H1 (cell line): Measurements from ENCODE around the gene POLL. TPM values are rescaled to one million over a fixed set of nuclear protein-coding genes. Genes with fewer than 3 reads are reported as not detected.

ENCODE experiments used
- CTCF ChIA-PET: fragments of 300-600 bp; sonication (Branson Sonifier 250); formaldehyde crosslinking; loops from one replicate; lab custom pipeline; 2021; ENCODE audit not compliant: partially characterized antibody; lab: Charles Lee
- POLR2A ChIA-PET: fragments of 300-600 bp; sonication (Branson Sonifier 250); formaldehyde crosslinking; loops from one replicate; lab custom pipeline; 2021; ENCODE audit warnings: inconsistent platforms; ENCODE audit not compliant: partially characterized antibody; lab: Charles Lee
- DNase-seq, 2 experiments: peaks; one replicate each; pipeline versions ENCODE4 v3.0.0 to v3.0.0-alpha.2; 2010 to 2022; ENCODE audit warnings: low spot score in 2 of 2, low read depth in 1 of 2, mixed read lengths in 1 of 2
- FAIRE-seq: peaks from 2 replicates; lab custom pipeline; 2011; peaks lifted over from hg19 to GRCh38; lab: Jason Lieb, UNC
- H2AFZ ChIP-seq: 2 replicates; pipeline ENCODE4 v1.8.1; 2012; ENCODE audit warnings: low read length, inconsistent platforms
- H2AK5ac ChIP-seq: 2 replicates; pipeline ENCODE4 v1.6.1; 2013; ENCODE audit warnings: low read depth, low read length
- H2BK120ac ChIP-seq: replicated peaks from 2 replicates; pipeline ENCODE3; 2013; ENCODE audit warnings: low read depth, low read length, inconsistent platforms
- H2BK12ac ChIP-seq: 2 replicates; pipeline ENCODE4 v1.6.1; 2013; ENCODE audit warnings: low read depth, low read length
- H2BK15ac ChIP-seq: 2 replicates; pipeline ENCODE4 v1.6.1; 2013; ENCODE audit warnings: low read length
- H2BK20ac ChIP-seq: 2 replicates; pipeline ENCODE4 v1.6.1; 2013; ENCODE audit warnings: low read length
- H2BK5ac ChIP-seq: 2 replicates; pipeline ENCODE4 v1.6.1; 2013; ENCODE audit warnings: low read depth, low read length
- H3K14ac ChIP-seq: 2 replicates; pipeline ENCODE4 v1.6.1; 2013; ENCODE audit warnings: inconsistent platforms; ENCODE audit not compliant: insufficient read length
- H3K18ac ChIP-seq: 2 replicates; pipeline ENCODE4 v1.6.1; 2013; ENCODE audit warnings: low read length; ENCODE audit errors: extremely low read depth
- H3K23ac ChIP-seq: 2 replicates; pipeline ENCODE4 v1.6.1; 2013; ENCODE audit warnings: inconsistent platforms; ENCODE audit not compliant: insufficient read length
- H3K23me2 ChIP-seq: 2 replicates; pipeline ENCODE4 v1.6.1; 2013; ENCODE audit warnings: low read depth, low read length
- H3K27ac ChIP-seq: 2 replicates; pipeline ENCODE4 v1.6.1; 2011; ENCODE audit warnings: low read depth, low read length, inconsistent platforms
- H3K27me3 ChIP-seq, 4 experiments: replicated peaks in 1 of 4; 1 replicate in 1 of 4; 2 replicates in 3 of 4; pipeline versions ENCODE4 v1.6.1 to v1.8.1; 2011 to 2013; ENCODE audit warnings: low read length in 3 of 4, mild to moderate bottlenecking in 3 of 4, inconsistent platforms in 2 of 4, mixed read lengths in 2 of 4, moderate library complexity in 1 of 4; ENCODE audit not compliant: control insufficient read depth in 3 of 4, insufficient read depth in 3 of 4; ENCODE audit errors: extremely low read depth in 1 of 4
- H3K36me3 ChIP-seq, 4 experiments: 2 replicates each; pipeline versions ENCODE4 v1.6.1 to v1.8.1; 2011 to 2013; ENCODE audit warnings: mild to moderate bottlenecking in 4 of 4, low read length in 3 of 4, moderate library complexity in 2 of 4, control low read depth in 1 of 4, inconsistent platforms in 1 of 4; ENCODE audit not compliant: insufficient read depth in 4 of 4, control insufficient read depth in 2 of 4
- H3K4ac ChIP-seq: replicated peaks from 2 replicates; pipeline ENCODE3; 2013; ENCODE audit warnings: low read length, low read depth, mixed read lengths, inconsistent platforms; ENCODE audit not compliant: insufficient read length
- H3K4me1 ChIP-seq, 4 experiments: replicated peaks in 1 of 4; 1 replicate in 1 of 4; 2 replicates in 3 of 4; pipeline versions ENCODE4 v1.6.1 to v1.8.1; 2011 to 2013; ENCODE audit warnings: low read length in 3 of 4, inconsistent platforms in 2 of 4, mixed read lengths in 1 of 4; ENCODE audit not compliant: insufficient read depth in 4 of 4, control insufficient read depth in 3 of 4
- H3K4me2 ChIP-seq, 2 experiments: 2 replicates each; pipeline versions ENCODE4 v1.6.1 to v1.8.1; 2011 to 2013; ENCODE audit warnings: low read depth in 2 of 2, low read length in 2 of 2, control low read depth in 1 of 2, inconsistent platforms in 1 of 2, mild to moderate bottlenecking in 1 of 2; ENCODE audit not compliant: insufficient read depth in 1 of 2
- H3K4me3 ChIP-seq, 4 experiments: fragments of 200-600, 300-600 bp in 1 of 4; sonication (generic), shearing (Covaris generic), sonication (Bioruptor Twin) in 1 of 4; 2 replicates each; pipeline versions ENCODE4 v1.5.1 to v1.8.1; 2011 to 2016; ENCODE audit warnings: low read length in 4 of 4, low read depth in 3 of 4, control low read depth in 2 of 4, inconsistent platforms in 2 of 4, mild to moderate bottlenecking in 2 of 4, mixed read lengths in 1 of 4, moderate library complexity in 1 of 4; ENCODE audit not compliant: insufficient read depth in 2 of 4; ENCODE audit errors: extremely low read depth in 1 of 4
- H3K56ac ChIP-seq: replicated peaks from 2 replicates; pipeline ENCODE3; 2013; ENCODE audit warnings: low read depth, mild to moderate bottlenecking, mixed read lengths, low read length, inconsistent platforms; ENCODE audit not compliant: insufficient read length
- H3K79me1 ChIP-seq: 2 replicates; pipeline ENCODE4 v1.6.1; 2013; ENCODE audit warnings: low read depth, low read length, control low read depth
- H3K79me2 ChIP-seq, 2 experiments: 2 replicates each; pipeline versions ENCODE4 v1.6.1 to v1.8.1; 2012 to 2013; ENCODE audit warnings: low read length in 2 of 2, mild to moderate bottlenecking in 2 of 2, inconsistent platforms in 1 of 2; ENCODE audit not compliant: insufficient read depth in 2 of 2, control insufficient read depth in 1 of 2
- H3K9ac ChIP-seq, 4 experiments: replicated peaks in 1 of 4; 1 replicate in 1 of 4; 2 replicates in 3 of 4; pipeline versions ENCODE4 v1.6.1 to v1.8.1; 2011 to 2013; ENCODE audit warnings: low read depth in 3 of 4, low read length in 3 of 4, control low read depth in 2 of 4, mild to moderate bottlenecking in 2 of 4, moderate library complexity in 2 of 4, inconsistent platforms in 1 of 4; ENCODE audit errors: extremely low read depth in 1 of 4
- H3K9me3 ChIP-seq, 2 experiments: 2 replicates each; pipeline versions ENCODE4 v1.6.1 to v1.8.1; 2012 to 2013; ENCODE audit warnings: mild to moderate bottlenecking in 2 of 2, moderate library complexity in 2 of 2, control low read depth in 1 of 2, inconsistent platforms in 1 of 2, low read depth in 1 of 2, low read length in 1 of 2, mixed read lengths in 1 of 2; ENCODE audit not compliant: insufficient read depth in 2 of 2
- H4K20me1 ChIP-seq, 2 experiments: replicated peaks in 1 of 2; 2 replicates each; pipeline versions ENCODE3 to v1.8.1; 2011 to 2013; ENCODE audit warnings: inconsistent platforms in 2 of 2, low read length in 2 of 2, mild to moderate bottlenecking in 1 of 2; ENCODE audit not compliant: insufficient read depth in 2 of 2, control insufficient read depth in 1 of 2
- H4K5ac ChIP-seq: 2 replicates; pipeline ENCODE4 v1.6.1; 2013; ENCODE audit warnings: low read length, low read depth, mixed read lengths, inconsistent platforms; ENCODE audit not compliant: insufficient read length
- H4K8ac ChIP-seq: 2 replicates; pipeline ENCODE4 v1.8.0; 2013; ENCODE audit warnings: mild to moderate bottlenecking, moderate library complexity, low read length, inconsistent platforms; ENCODE audit not compliant: insufficient read depth; ENCODE audit errors: extremely low read depth
- H4K91ac ChIP-seq: replicated peaks from 2 replicates; pipeline ENCODE3; 2013; ENCODE audit warnings: low read length, mixed read lengths, inconsistent platforms; ENCODE audit not compliant: insufficient read length
- CREB1 ChIP-seq: IDR thresholded peaks from 2 replicates; pipeline ENCODE4 v1.6.1; 2012; ENCODE audit warnings: inconsistent platforms
- GTF2F1 ChIP-seq: IDR thresholded peaks from 2 replicates; pipeline ENCODE4 v1.6.1; 2012; ENCODE audit warnings: low read depth, low read length, improper control_type of control experiment, borderline replicate concordance
- KDM1A ChIP-seq: fragments of 200-600, 300-600 bp; sonication (generic); IDR thresholded peaks from 2 replicates; pipeline ENCODE4 v1.7.1; 2016; ENCODE audit warnings: mild to moderate bottlenecking, low read length, borderline replicate concordance
- POLR2AphosphoS5 ChIP-seq: IDR thresholded peaks from 2 replicates; pipeline ENCODE4 v1.6.1; 2011; ENCODE audit warnings: low read depth, low read length
- RAD21 ChIP-seq, 2 experiments: IDR thresholded peaks in 1 of 2; conservative IDR thresholded peaks in 1 of 2; 2 replicates each; pipeline ENCODE4 v1.6.1; 2011; ENCODE audit warnings: low read depth in 2 of 2, low read length in 2 of 2, improper control_type of control experiment in 1 of 2, inconsistent platforms in 1 of 2, mild to moderate bottlenecking in 1 of 2, moderate library complexity in 1 of 2
- SIN3A ChIP-seq, 2 experiments: IDR thresholded peaks in 1 of 2; conservative IDR thresholded peaks in 1 of 2; 2 replicates each; pipeline ENCODE4 v1.6.1; 2011 to 2012; ENCODE audit warnings: low read length in 2 of 2, improper control_type of control experiment in 1 of 2, low read depth in 1 of 2, mild to moderate bottlenecking in 1 of 2
- TCF12 ChIP-seq: IDR thresholded peaks from 2 replicates; pipeline ENCODE4 v1.6.1; 2011; ENCODE audit warnings: low read depth, mild to moderate bottlenecking, low read length
- ZNF274 ChIP-seq: IDR thresholded peaks from 2 replicates; pipeline ENCODE4 v1.7.0; 2012; ENCODE audit warnings: low read length, borderline replicate concordance; ENCODE audit errors: extremely low read depth
- WGBS, 2 experiments: shearing (Covaris generic) in 1 of 2; methylation state at CpG; one replicate each; pipeline versions ENCODE4 v1.1.6 to v1.1.7; 2013 to 2015; ENCODE audit warnings: low lambda C conversion rate in 2 of 2, mixed read lengths in 2 of 2, inconsistent platforms in 1 of 2, low coverage in 1 of 2, missing lambda C conversion rate in 1 of 2; ENCODE audit not compliant: insufficient replicate concordance in 2 of 2, insufficient coverage in 1 of 2, insufficient read length in 1 of 2; ENCODE audit errors: extremely low coverage in 1 of 2, missing lambda C conversion rate in 1 of 2; 5-methylcytosine and 5-hydroxymethylcytosine counted together
- polyA plus RNA-seq, 7 experiments: library from polyadenylated mRNA; depleted of rRNA in 3 of 7; stranded (reverse) in 5 of 7; unstranded in 2 of 7; fragments of >200 nt in 5 of 7; fragments of 200-250 nt in 2 of 7; gene quantifications; 1 replicate in 5 of 7; 2 replicates in 1 of 7; 4 replicates in 1 of 7; pipeline versions ENCODE4 v1.2.1 to v1.2.3, GENCODE V29; 2011 to 2013; ENCODE audit warnings: missing spikeins in 2 of 7, mixed read lengths in 2 of 7
- total RNA-seq: library from RNA; stranded (reverse); fragmentation: NEBNext Ultra II Directional; extraction: Animal tissue kit (Norgen Biotek cat#: 25700); gene quantifications from 2 replicates; pipeline ENCODE4 v1.2.1, GENCODE V29; 2021
- TF ChIP-seq, protein P1 (sequence below), 3 experiments: IDR thresholded peaks; 1 replicate in 2 of 3; 2 replicates in 1 of 3; pipeline versions ENCODE4 v1.5.1 to v1.6.1; 2011; ENCODE audit warnings: low read length in 3 of 3, mild to moderate bottlenecking in 3 of 3, inconsistent platforms in 2 of 3, low read depth in 1 of 3, moderate library complexity in 1 of 3; ENCODE audit not compliant: insufficient read depth in 1 of 3; ENCODE audit errors: control extremely low read depth in 1 of 3

POLL gene
- total and polyA plus RNA-seq, 2 of the 8 experiments (the other 6 are each of a cell fraction or from before 2014, with no cell fraction given) = 26.1 to 45.9 TPM

GRCh38 chr10:101602761-101603398 is 14.8 kb upstream of the POLL start:
- Histone ChIP-seq H4K20me1 (no peaks in the 10 kb centered on the region), H3K4me2 (no peak overlapping the region), H3K9me3 (no peaks in the 10 kb centered on the region), H4K8ac (no peak overlapping the region), H2BK20ac (no peak overlapping the region), H3K4ac (no peak overlapping the region), H3K4me3 (no peak overlapping the region), H2AK5ac (no peak overlapping the region), H3K56ac (no peak overlapping the region), H2AFZ (no peak overlapping the region), H3K18ac (no peak overlapping the region), H3K27me3 (no peaks in the 10 kb centered on the region), H4K91ac (no peak overlapping the region), H3K79me1 (no peaks in the 10 kb centered on the region), H2BK15ac (no peak overlapping the region), H2BK12ac (no peak overlapping the region), H2BK120ac (no peak overlapping the region), H3K23me2 (no peaks in the 10 kb centered on the region), H2BK5ac (no peak overlapping the region), H3K36me3 (no peaks in the 10 kb centered on the region), H3K27ac (no peak overlapping the region), H3K23ac (no peak overlapping the region), H4K5ac (no peak overlapping the region), H3K9ac (no peak overlapping the region), H3K4me1 (peaks cover 2 to 9% (median 3%) of the 10 kb centered on the region in 4 experiments; a peak in 4 of 7 replicates), H3K79me2 (no peaks in the 10 kb centered on the region), H3K14ac (no peak overlapping the region)
- POLR2A ChIA-PET = interaction anchor here (1.0 to 1.3 kb wide), 5 partner anchors 25 to 180 kb away, joined by 3 to 6 read pairs (median 4); partner anchors contain the start of gene NPM3
- DNase-seq = peak; percentile 81 to 94
- FAIRE-seq = peak; percentile 98
- CTCF ChIA-PET = interaction anchor here (0.6 to 17.3 kb wide), 45 partner anchors 9 to 234 kb away, joined by 3 to 246 read pairs (median 5); partner anchors contain the start of genes DPCD, NPM3 and POLL
- WGBS, 2 experiments = 48% methylated on average over 6 of the region's 6 CpGs; no CpG with 5 or more reads in 1 of the 2 experiments
- TF ChIP-seq ZNF274 (no peak), SIN3A (conservative IDR thresholded peaks at IDR 0.05 in 1 of 2, IDR thresholded peaks at IDR 0.05 in 1 of 2; ENCODE audit: low read depth in 1 of 2, low read length in 2 of 2) (peak in 1 of 2 experiments; percentile 83; a peak in 2 of 4 replicates), RAD21 (IDR thresholded peaks at IDR 0.05 in 1 of 2, conservative IDR thresholded peaks at IDR 0.05 in 1 of 2; ENCODE audit: low read depth in 2 of 2, low read length in 2 of 2) (peak; percentile 98), GTF2F1 (no peak), CREB1 (no peak), KDM1A (no peak), POLR2AphosphoS5 (0 out of 2 replicates have a peak, but pooled peaks have one; percentile 22), TCF12 (0 out of 2 replicates have a peak, but pooled peaks have one; percentile 16)
- TF ChIP-seq, protein P1, sequence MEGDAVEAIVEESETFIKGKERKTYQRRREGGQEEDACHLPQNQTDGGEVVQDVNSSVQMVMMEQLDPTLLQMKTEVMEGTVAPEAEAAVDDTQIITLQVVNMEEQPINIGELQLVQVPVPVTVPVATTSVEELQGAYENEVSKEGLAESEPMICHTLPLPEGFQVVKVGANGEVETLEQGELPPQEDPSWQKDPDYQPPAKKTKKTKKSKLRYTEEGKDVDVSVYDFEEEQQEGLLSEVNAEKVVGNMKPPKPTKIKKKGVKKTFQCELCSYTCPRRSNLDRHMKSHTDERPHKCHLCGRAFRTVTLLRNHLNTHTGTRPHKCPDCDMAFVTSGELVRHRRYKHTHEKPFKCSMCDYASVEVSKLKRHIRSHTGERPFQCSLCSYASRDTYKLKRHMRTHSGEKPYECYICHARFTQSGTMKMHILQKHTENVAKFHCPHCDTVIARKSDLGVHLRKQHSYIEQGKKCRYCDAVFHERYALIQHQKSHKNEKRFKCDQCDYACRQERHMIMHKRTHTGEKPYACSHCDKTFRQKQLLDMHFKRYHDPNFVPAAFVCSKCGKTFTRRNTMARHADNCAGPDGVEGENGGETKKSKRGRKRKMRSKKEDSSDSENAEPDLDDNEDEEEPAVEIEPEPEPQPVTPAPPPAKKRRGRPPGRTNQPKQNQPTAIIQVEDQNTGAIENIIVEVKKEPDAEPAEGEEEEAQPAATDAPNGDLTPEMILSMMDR (IDR thresholded peaks at IDR 0.05; ENCODE audit: control extremely low read depth in 1 of 3, insufficient read depth in 1 of 3, low read depth in 1 of 3, low read length in 3 of 3) = peak; percentile 93 to 100 (median 97)
